ENCODE data around the gene WDFY3. TPM values are rescaled to one million over a fixed set of nuclear protein-coding genes. Genes with fewer than 3 reads are reported as not detected.
A peak's percentile ranks its signal among the peaks of the same experiment; 100 is the strongest.

The WDFY3 gene
- total RNA-seq, 1 donor from 2014 or later = 119 TPM

DNA sequence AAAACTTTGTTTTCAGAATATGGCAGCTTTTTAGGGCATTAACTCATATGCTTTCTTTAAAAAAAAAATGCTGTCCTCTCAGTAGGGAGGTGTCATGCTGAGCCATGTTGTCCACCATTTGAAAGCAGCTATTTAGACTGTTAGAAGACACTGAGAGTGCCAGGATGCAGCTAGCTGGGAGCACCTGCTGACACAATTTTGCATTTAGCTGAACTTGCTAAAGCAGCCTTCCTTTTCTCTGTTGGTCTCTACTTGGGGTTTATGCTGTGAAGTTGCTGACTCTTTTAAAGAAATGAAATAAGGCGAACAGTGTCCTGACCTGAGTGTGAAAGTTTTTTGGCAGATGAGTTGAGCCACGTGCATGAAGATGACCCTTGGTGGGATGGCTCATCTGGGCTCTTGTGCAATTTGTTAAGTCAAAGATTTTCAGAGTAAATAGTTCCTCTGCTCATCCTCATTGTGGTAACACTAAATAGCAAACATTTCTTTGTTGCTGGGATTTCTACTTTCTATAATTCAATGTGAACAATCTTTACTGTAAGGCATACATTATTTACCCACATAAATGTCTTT is 319.1 kb downstream of the WDFY3 start:
- FAIRE-seq = no peak
- DNase-seq (ENCODE audit: low spot score in 2 of 2) = no peak

DNA sequence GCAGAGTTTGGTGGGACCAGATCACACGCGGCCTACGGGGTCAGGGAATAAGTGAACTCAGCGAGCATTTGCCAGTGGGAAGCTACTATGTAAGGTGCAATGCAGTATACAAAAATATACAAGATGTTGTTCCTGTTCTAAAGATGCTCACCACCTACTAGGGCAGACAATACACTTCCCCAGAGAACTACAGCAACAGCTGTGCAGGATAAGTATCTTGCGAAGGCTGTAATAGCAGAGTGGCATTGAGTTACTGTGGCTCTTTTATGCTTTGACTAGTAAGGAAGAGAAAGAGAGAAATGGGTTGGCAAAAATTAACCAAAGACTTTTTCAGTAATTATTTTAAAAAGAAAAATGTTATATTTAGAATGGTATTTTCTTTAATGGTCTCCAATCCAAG is 322.4 kb downstream of the WDFY3 start:
- DNase-seq (ENCODE audit: low spot score in 2 of 2) (no peak), FAIRE-seq (no peak)

DNA sequence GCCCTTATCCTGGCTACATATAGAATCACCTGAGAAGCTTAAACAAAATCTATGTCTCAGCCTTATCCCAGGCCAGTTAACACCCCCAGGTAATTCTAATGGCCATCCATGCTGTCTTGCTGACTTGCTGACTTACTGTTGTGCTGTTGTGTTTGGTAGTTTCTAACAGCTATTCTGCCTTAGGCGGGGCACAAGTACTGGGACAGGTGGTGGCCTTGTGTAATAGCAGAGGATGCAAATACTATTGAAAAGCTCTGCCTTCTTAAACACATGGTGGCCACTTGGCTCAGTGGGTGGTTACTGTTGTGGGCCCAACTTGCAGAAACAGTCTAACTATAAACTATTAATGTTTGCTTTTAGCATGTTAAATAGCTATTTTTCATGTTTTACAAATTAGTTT is 327.3 kb downstream of the WDFY3 start:
- FAIRE-seq (no peak), DNase-seq (ENCODE audit: low spot score in 2 of 2) (no peak)

DNA sequence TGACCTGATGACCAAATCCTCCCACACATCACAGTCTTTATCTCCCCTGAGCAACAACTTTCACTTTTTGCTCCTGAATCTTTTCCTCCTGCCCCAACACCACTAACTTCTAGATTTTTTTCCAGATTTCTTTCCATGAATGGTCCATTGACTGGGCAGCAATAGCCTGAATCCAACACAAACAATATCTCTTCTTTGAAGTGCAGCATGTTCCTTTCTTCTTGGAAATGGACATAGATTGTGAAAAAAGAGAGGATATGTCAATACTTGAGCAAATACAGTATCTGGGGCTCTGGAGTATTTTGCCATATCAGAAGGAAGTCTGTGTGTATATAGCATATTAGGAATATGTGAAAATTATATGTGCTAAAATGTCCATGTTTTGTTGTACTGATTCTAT is 328.4 kb downstream of the WDFY3 start:
- DNase-seq (ENCODE audit: low spot score in 2 of 2) (no peak), FAIRE-seq (no peak)

DNA sequence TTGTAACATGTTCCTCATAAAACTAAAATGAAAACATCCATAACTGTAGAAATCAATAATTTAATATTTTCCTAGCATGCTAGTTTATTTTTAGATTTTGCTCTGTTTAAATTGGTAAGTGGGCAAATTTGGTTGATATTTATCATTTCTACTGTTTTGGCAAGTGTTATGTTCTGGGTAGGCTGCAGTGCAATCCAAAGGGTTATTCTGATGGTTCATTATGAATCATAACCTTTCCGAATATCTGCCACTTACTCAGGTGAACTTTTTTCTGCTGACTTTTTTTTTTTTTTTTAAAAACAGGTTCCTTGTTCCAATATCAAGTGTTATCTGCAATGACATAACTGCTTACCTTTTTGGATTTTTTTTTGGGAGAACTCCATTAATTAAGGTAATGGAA is 331.5 kb downstream of the WDFY3 start:
- no peak for FAIRE-seq
- no peak for DNase-seq (ENCODE audit: low spot score in 2 of 2)

DNA sequence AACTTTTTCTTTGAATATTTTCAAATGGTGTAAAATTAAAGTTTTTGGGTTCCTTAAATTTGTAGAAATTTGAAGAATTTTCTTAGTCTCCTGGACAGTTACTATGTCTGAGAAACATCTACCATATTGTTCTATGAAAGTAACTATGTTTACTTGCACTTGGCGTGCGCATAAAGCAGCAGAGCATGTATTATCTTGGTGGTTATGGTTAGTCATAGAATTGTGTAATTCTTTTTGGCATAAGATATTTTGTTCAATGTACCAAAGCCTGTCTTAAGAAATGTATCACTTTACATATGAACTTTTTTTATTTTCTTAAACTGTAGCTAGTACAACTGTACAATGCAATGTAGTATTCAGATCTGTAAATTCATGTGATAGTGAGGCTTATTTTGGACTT is 334.4 kb downstream of the WDFY3 start:
- no peak for DNase-seq (ENCODE audit: low spot score in 2 of 2)
- FAIRE-seq = peak; percentile 56

DNA sequence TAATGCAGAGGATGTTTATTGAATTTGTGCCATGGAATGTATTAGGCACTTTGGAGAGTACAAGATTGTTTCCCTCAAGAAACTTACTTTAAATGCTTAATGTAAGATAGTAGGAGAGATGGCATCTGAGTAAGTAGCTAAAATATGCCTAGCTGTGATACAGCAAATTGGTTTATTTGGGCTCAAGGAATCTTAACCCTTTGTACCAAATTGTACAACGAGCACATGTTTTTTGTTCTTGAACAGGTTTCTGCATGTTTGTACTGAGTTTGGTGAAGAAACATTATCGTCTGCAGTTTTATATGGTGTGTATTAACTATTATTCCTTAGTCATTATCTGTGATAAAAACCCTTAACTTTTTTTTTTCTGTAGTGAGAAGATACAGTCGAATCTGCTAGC is 334.9 kb downstream of the WDFY3 start:
- FAIRE-seq (no peak), DNase-seq (ENCODE audit: low spot score in 2 of 2) (no peak)

DNA sequence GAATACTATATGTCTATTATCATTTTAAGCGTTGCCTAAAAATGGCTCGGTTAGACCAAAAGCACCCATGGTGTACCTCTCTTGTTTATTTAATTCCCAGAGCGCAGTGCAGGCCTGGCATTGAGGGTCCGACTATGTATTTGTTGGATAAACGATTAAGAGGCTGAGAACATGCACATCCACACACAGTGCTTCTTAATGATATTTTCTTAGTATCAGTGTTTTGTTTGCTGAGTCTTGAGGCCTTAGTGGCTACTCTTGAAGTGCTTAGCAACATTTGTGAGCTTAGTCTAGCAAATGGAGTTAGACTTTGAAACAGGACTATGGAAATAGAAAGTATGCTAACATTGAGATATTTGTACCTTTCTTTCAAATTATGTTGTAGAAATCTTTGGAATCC is 339.8 kb downstream of the WDFY3 start:
- FAIRE-seq (no peak), DNase-seq (ENCODE audit: low spot score in 2 of 2) (no peak)

DNA sequence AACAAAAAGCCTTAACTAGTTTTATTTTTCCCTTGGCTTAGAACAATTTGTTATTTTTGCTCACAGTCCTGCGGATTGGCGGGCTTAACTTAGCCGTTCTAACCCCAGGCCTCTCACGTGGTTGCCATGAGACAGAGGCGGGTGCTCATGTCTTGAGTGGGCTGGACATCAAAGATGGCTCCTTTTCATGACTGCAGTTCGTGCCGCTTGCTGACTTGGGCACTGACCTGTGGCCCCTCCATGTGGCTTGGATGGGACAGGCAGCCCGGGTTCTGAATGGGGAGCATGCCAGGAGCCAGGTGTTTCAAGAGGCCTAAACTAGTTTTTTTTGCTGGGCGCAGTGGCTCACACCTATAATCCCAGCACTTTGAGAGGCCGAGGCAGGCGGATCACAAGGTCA is 342.8 kb downstream of the WDFY3 start:
- no peak for FAIRE-seq
- DNase-seq (ENCODE audit: low spot score in 2 of 2) = no peak

DNA sequence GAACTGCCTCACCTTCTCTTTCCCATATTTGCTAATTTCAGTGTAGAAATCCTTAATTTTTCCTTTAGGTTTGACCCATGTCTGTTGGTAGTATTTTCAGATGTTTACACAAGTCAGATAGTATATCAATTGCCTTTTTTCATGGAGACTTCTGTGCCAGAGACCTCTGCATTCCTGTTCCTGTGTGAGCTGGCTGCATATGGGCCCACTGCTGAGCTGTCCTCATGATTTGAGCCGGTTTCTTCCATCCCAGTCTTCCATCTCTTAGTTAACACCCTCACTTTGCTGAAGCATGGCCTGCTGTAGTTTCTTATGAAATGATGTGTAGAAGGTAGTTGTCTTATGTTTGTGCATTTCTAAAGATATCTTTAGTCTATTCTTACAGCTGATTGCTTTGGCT is 343.5 kb downstream of the WDFY3 start:
- no peak for DNase-seq (ENCODE audit: low spot score in 2 of 2)
- FAIRE-seq = no peak

Small RNA genes lying within 50 kb of the gene (small RNA-seq; reads per million reads assigned to genes)
- gene RN7SL552P (not detected), gene RNU6-469P (not detected)
